ENCODE measurements around the gene NGB.

The NGB gene

GRCh38 chr14:77264466-77265186, 6.4 kb downstream of the NGB start:
- no peak for DNase-seq (ENCODE audit: low spot score)

- DNase-seq (ENCODE audit: low spot score): peak; percentile 32
Measured at GRCh38 chr14:77260631-77261030, 10.4 kb downstream of the NGB start.

- DNase-seq (ENCODE audit: low spot score): no peak
Measured at GRCh38 chr14:77260199-77260598, 10.8 kb downstream of the NGB start.

GRCh38 chr14:77259025-77259715, 11.8 kb downstream of the NGB start:
- no peak for DNase-seq (ENCODE audit: low spot score)

- DNase-seq (ENCODE audit: low spot score): no peak
Measured at GRCh38 chr14:77258566-77258965, 12.4 kb downstream of the NGB start.

- no peak for DNase-seq (ENCODE audit: low spot score)
Measured at GRCh38 chr14:77257700-77258099, 13.3 kb downstream of the NGB start.

GRCh38 chr14:77256694-77257093, 14.3 kb downstream of the NGB start:
- DNase-seq (ENCODE audit: low spot score): no peak

- DNase-seq (ENCODE audit: low spot score): no peak
Measured at GRCh38 chr14:77253333-77254190, 17.4 kb downstream of the NGB start.

GRCh38 chr14:77251870-77252269, 19.1 kb downstream of the NGB start:
- no peak for DNase-seq (ENCODE audit: low spot score)

GRCh38 chr14:77250927-77251326, 20.1 kb downstream of the NGB start:
- no peak for DNase-seq (ENCODE audit: low spot score)

- no peak for DNase-seq (ENCODE audit: low spot score)
Measured at GRCh38 chr14:77249286-77249685, 21.7 kb downstream of the NGB start.

GRCh38 chr14:77248666-77249065, 22.3 kb downstream of the NGB start:
- no peak for DNase-seq (ENCODE audit: low spot score)

- DNase-seq (ENCODE audit: low spot score): no peak
Measured at GRCh38 chr14:77246784-77247183, 24.2 kb downstream of the NGB start.

- no peak for DNase-seq (ENCODE audit: low spot score)
Measured at GRCh38 chr14:77245820-77246219, 25.2 kb downstream of the NGB start.

- DNase-seq (ENCODE audit: low spot score): no peak
Measured at GRCh38 chr14:77243853-77244252, 27.2 kb downstream of the NGB start.

- no peak for DNase-seq (ENCODE audit: low spot score)
Measured at GRCh38 chr14:77242752-77243151, 28.3 kb downstream of the NGB start.

GRCh38 chr14:77241955-77242354, 29.1 kb downstream of the NGB start:
- DNase-seq (ENCODE audit: low spot score): no peak

- no peak for DNase-seq (ENCODE audit: low spot score)
Measured at GRCh38 chr14:77240336-77240915, 30.6 kb downstream of the NGB start.

- DNase-seq (ENCODE audit: low spot score): no peak
Measured at GRCh38 chr14:77239412-77239811, 31.6 kb downstream of the NGB start.

GRCh38 chr14:77238996-77239395, 32.0 kb downstream of the NGB start:
- DNase-seq (ENCODE audit: low spot score): no peak

GRCh38 chr14:77238356-77238755, 32.6 kb downstream of the NGB start:
- peak; percentile 25 for DNase-seq (ENCODE audit: low spot score)

GRCh38 chr14:77236814-77237213, 34.2 kb downstream of the NGB start:
- DNase-seq (ENCODE audit: low spot score): no peak
